HEK293 (cell line): Measurements from ENCODE around the gene LGALS7.

Source experiments
- AEBP2 ChIP-seq: fragments of 450-650 bp; formaldehyde crosslinking; IDR thresholded peaks from 2 replicates; pipeline ENCODE4 v1.5.1; 2016; ENCODE audit warnings: missing biosample characterization, missing genetic modification characterization, borderline replicate concordance
- FEZF1 ChIP-seq: fragments of 450-650 bp; formaldehyde crosslinking; IDR thresholded peaks from 2 replicates; pipeline ENCODE4 v1.5.1; 2016; ENCODE audit warnings: missing biosample characterization, missing genetic modification characterization
- KLF16 ChIP-seq: fragments of 450-650 bp; formaldehyde crosslinking; IDR thresholded peaks from 2 replicates; pipeline ENCODE4 v1.5.1; 2017; ENCODE audit warnings: missing biosample characterization, missing genetic modification characterization
- KLF7 ChIP-seq: fragments of 450-650 bp; formaldehyde crosslinking; IDR thresholded peaks from 2 replicates; pipeline ENCODE4 v1.5.1; 2016; ENCODE audit warnings: missing biosample characterization, missing genetic modification characterization, borderline replicate concordance
- KLF8 ChIP-seq: fragments of 450-650 bp; formaldehyde crosslinking; IDR thresholded peaks from 2 replicates; pipeline ENCODE4 v1.5.1; 2016; ENCODE audit warnings: missing biosample characterization, missing genetic modification characterization
- PATZ1 ChIP-seq: fragments of 450-650 bp; formaldehyde crosslinking; IDR thresholded peaks from 2 replicates; pipeline ENCODE4 v1.5.1; 2016; ENCODE audit warnings: missing biosample characterization, missing genetic modification characterization
- PBX3 ChIP-seq: sonication (generic); formaldehyde crosslinking; IDR thresholded peaks from 2 replicates; pipeline ENCODE4 v1.8.1; 2022; ENCODE audit warnings: mild to moderate bottlenecking, moderate library complexity, missing genetic modification reagents
- RBAK ChIP-seq: fragments of 450-650 bp; formaldehyde crosslinking; IDR thresholded peaks from 2 replicates; pipeline ENCODE4 v1.5.1; 2016; ENCODE audit warnings: missing biosample characterization, missing genetic modification characterization
- REST ChIP-seq: fragments of 450-650 bp; formaldehyde crosslinking; IDR thresholded peaks from 2 replicates; pipeline ENCODE4 v1.5.1; 2016; ENCODE audit warnings: missing biosample characterization, missing genetic modification characterization
- SP3 ChIP-seq: fragments of 450-650 bp; formaldehyde crosslinking; IDR thresholded peaks from 2 replicates; pipeline ENCODE4 v1.5.1; 2016; ENCODE audit warnings: missing biosample characterization, missing genetic modification characterization
- SP7 ChIP-seq: fragments of 450-650 bp; formaldehyde crosslinking; IDR thresholded peaks from 2 replicates; pipeline ENCODE4 v1.5.1; 2016; ENCODE audit warnings: missing biosample characterization, missing genetic modification characterization
- YY1 ChIP-seq: fragments of 450-650 bp; formaldehyde crosslinking; IDR thresholded peaks from 2 replicates; pipeline ENCODE4 v1.5.1; 2018; ENCODE audit warnings: missing biosample characterization, missing genetic modification characterization
- ZBTB44 ChIP-seq: fragments of 450-650 bp; IDR thresholded peaks from 2 replicates; pipeline ENCODE4 v1.5.1; 2018; ENCODE audit warnings: missing biosample characterization, mild to moderate bottlenecking, missing genetic modification characterization
- ZBTB6 ChIP-seq: fragments of 450-650 bp; formaldehyde crosslinking; IDR thresholded peaks from 2 replicates; pipeline ENCODE4 v1.5.1; 2017; ENCODE audit warnings: missing biosample characterization, missing genetic modification characterization
- ZFHX2 ChIP-seq: fragments of 450-650 bp; formaldehyde crosslinking; conservative IDR thresholded peaks from 2 replicates; pipeline ENCODE4 v1.5.1; 2016; ENCODE audit warnings: missing biosample characterization, missing genetic modification characterization
- ZFP41 ChIP-seq: fragments of 450-650 bp; formaldehyde crosslinking; IDR thresholded peaks from 2 replicates; pipeline ENCODE4 v1.5.1; 2016; ENCODE audit warnings: missing biosample characterization, missing genetic modification characterization, borderline replicate concordance
- ZNF16 ChIP-seq: fragments of 450-650 bp; formaldehyde crosslinking; IDR thresholded peaks from 2 replicates; pipeline ENCODE4 v1.5.1; 2016; ENCODE audit warnings: low read depth, missing biosample characterization, missing genetic modification characterization
- ZNF311 ChIP-seq: fragments of 450-650 bp; formaldehyde crosslinking; IDR thresholded peaks from 2 replicates; pipeline ENCODE4 v1.5.1; 2017; ENCODE audit warnings: missing biosample characterization, missing genetic modification characterization, borderline replicate concordance
- ZNF426 ChIP-seq: fragments of 450-650 bp; formaldehyde crosslinking; IDR thresholded peaks from 2 replicates; pipeline ENCODE4 v1.5.1; 2017; ENCODE audit warnings: missing biosample characterization, missing genetic modification characterization, mild to moderate bottlenecking, inconsistent platforms, moderate library complexity
- ZNF449 ChIP-seq: fragments of 450-650 bp; formaldehyde crosslinking; IDR thresholded peaks from 2 replicates; pipeline ENCODE4 v1.5.1; 2017; ENCODE audit warnings: missing biosample characterization, mild to moderate bottlenecking, missing genetic modification characterization, moderate library complexity
- ZNF501 ChIP-seq: fragments of 450-650 bp; formaldehyde crosslinking; IDR thresholded peaks from 2 replicates; pipeline ENCODE4 v1.5.1; 2016; ENCODE audit warnings: missing biosample characterization, missing genetic modification characterization
- ZNF514 ChIP-seq: fragments of 450-650 bp; formaldehyde crosslinking; IDR thresholded peaks from 2 replicates; pipeline ENCODE4 v1.5.1; 2016; ENCODE audit warnings: missing biosample characterization, missing genetic modification characterization
- ZNF558 ChIP-seq: fragments of 450-650 bp; formaldehyde crosslinking; IDR thresholded peaks from 2 replicates; pipeline ENCODE4 v1.5.1; 2016; ENCODE audit warnings: missing biosample characterization, missing genetic modification characterization
- ZNF585B ChIP-seq: fragments of 450-650 bp; formaldehyde crosslinking; IDR thresholded peaks from 2 replicates; pipeline ENCODE4 v1.5.1; 2016; ENCODE audit warnings: missing biosample characterization, missing genetic modification characterization
- ZNF654 ChIP-seq: fragments of 450-650 bp; formaldehyde crosslinking; IDR thresholded peaks from 2 replicates; pipeline ENCODE4 v1.5.1; 2016; ENCODE audit warnings: low read depth, missing biosample characterization, missing genetic modification characterization
- ZNF664 ChIP-seq: fragments of 450-650 bp; formaldehyde crosslinking; IDR thresholded peaks from 2 replicates; pipeline ENCODE4 v1.5.1; 2016; ENCODE audit warnings: missing biosample characterization, missing genetic modification characterization
- ZNF76 ChIP-seq: fragments of 450-650 bp; formaldehyde crosslinking; IDR thresholded peaks from 2 replicates; pipeline ENCODE4; 2016; ENCODE audit warnings: low read depth, missing biosample characterization, missing genetic modification characterization, borderline replicate concordance
- ZSCAN30 ChIP-seq: fragments of 450-650 bp; IDR thresholded peaks from 2 replicates; pipeline ENCODE4 v1.5.1; 2018; ENCODE audit warnings: missing biosample characterization, mild to moderate bottlenecking, missing genetic modification characterization, moderate library complexity
- ZXDB ChIP-seq: fragments of 450-650 bp; formaldehyde crosslinking; IDR thresholded peaks from 2 replicates; pipeline ENCODE4 v1.5.1; 2016; ENCODE audit warnings: missing biosample characterization, missing genetic modification characterization

The LGALS7 gene

GRCh38 chr19:38736036-38736412 lies 37.3 kb downstream of the LGALS7 start (continued):
- TF ChIP-seq ZNF501 (tag by site-specific recombination) = no peak
- TF ChIP-seq PATZ1 (tag by site-specific recombination) = no peak
- no peak for TF ChIP-seq ZNF664
- TF ChIP-seq ZNF654 (tag by site-specific recombination) = no peak
- no peak for TF ChIP-seq ZNF16 (tag by site-specific recombination)
- TF ChIP-seq ZNF76 (tag by site-specific recombination) = no peak; the same call in 1 of the 2 replicates
- TF ChIP-seq ZBTB6 = no peak
- no peak for TF ChIP-seq YY1 (tag by site-specific recombination)
- TF ChIP-seq KLF8 (tag by site-specific recombination) = peak; percentile 46
- no peak for TF ChIP-seq ZXDB (tag by site-specific recombination)
- no peak for TF ChIP-seq ZFP41 (tag by site-specific recombination)
- TF ChIP-seq SP7 (tag by site-specific recombination) = no peak
- peak; percentile 88 for TF ChIP-seq ZFHX2 (tag by site-specific recombination)
- TF ChIP-seq ZNF311 (tag by site-specific recombination) = no peak
- no peak for TF ChIP-seq FEZF1 (tag by site-specific recombination)
- TF ChIP-seq ZNF449 (tag by site-specific recombination) = no peak
- TF ChIP-seq AEBP2 (tag by site-specific recombination) = no peak
- peak; percentile 51; the same call in 1 of the 2 replicates for TF ChIP-seq KLF16 (tag by site-specific recombination)
- no peak for TF ChIP-seq ZNF558
- TF ChIP-seq RBAK (tag by site-specific recombination) = no peak
- TF ChIP-seq ZSCAN30 = no peak
- TF ChIP-seq REST (tag by site-specific recombination) = no peak
- 0 out of 2 replicates have a peak, but pooled peaks have one; percentile 22 for TF ChIP-seq ZBTB44 (tag by site-specific recombination)
- no peak for TF ChIP-seq SP3 (tag by site-specific recombination)
- TF ChIP-seq PBX3 (CRISPR knock-in tag) = 0 out of 2 replicates have a peak, but pooled peaks have one; percentile 52
- TF ChIP-seq ZNF585B = no peak
- no peak for TF ChIP-seq ZNF426 (tag by site-specific recombination)
- no peak for TF ChIP-seq ZNF514
- TF ChIP-seq KLF7 = no peak
